NB4 (cell line): ENCODE data around the gene DDX42.

ENCODE experiments used
- CTCF ChIP-seq: IDR thresholded peaks from one replicate; pipeline ENCODE4 v1.5.1; 2012; ENCODE audit warnings: low read depth, low read length
- MYC ChIP-seq: IDR thresholded peaks from 2 replicates; pipeline ENCODE4 v1.6.1; 2011; ENCODE audit warnings: low read depth, low read length
- POLR2A ChIP-seq: IDR thresholded peaks from 2 replicates; pipeline ENCODE4 v1.6.1; 2011; ENCODE audit warnings: mild to moderate bottlenecking; ENCODE audit not compliant: insufficient read length; ENCODE audit errors: extremely low read depth

GRCh38 chr17:63766754-63767153 is 7.2 kb upstream of the DDX42 start:
- no peak for TF ChIP-seq CTCF
- TF ChIP-seq MYC, result no peak
- no peak for TF ChIP-seq POLR2A
